Nephron progenitor cell (in vitro differentiated cells): ENCODE data around the gene CLPTM1.

Experiments
- DNase-seq: peaks from one replicate; pipeline ENCODE4 v3.0.0; 2021
- H3K27ac Mint-ChIP-seq: 2 replicates; pipeline ENCODE4 v1.8.0; 2021; ENCODE audit warnings: mild to moderate bottlenecking, moderate library complexity, mixed read lengths
- H3K27me3 Mint-ChIP-seq: 2 replicates; pipeline ENCODE4 v1.8.0; 2021; ENCODE audit warnings: mild to moderate bottlenecking, low read depth, mixed read lengths; ENCODE audit not compliant: poor library complexity
- H3K36me3 Mint-ChIP-seq: 2 replicates; pipeline ENCODE4 v1.8.0; 2021; ENCODE audit warnings: low read depth, mixed read lengths
- H3K4me1 Mint-ChIP-seq: 2 replicates; pipeline ENCODE4 v1.8.0; 2021; ENCODE audit warnings: mixed read lengths
- H3K4me3 Mint-ChIP-seq: 2 replicates; pipeline ENCODE4 v1.8.0; 2021; ENCODE audit warnings: mild to moderate bottlenecking, moderate library complexity, mixed read lengths
- H3K9me3 Mint-ChIP-seq: 2 replicates; pipeline ENCODE4 v1.8.0; 2021; ENCODE audit warnings: mild to moderate bottlenecking, moderate library complexity, mixed read lengths
- CTCF ChIP-seq: fragments of 200-600 bp; sonication (generic); IDR thresholded peaks from 2 replicates; pipeline ENCODE4 v1.5.0; 2021; ENCODE audit warnings: antibody characterized with exemption

Gene CLPTM1

GRCh38 chr19:44990459-44990858, 35.3 kb downstream of the CLPTM1 start:
- peaks cover 18% of the 10 kb centered on the region for H3K36me3 Mint-ChIP-seq
- H3K4me1 Mint-ChIP-seq = no peaks in the 10 kb centered on the region
- no peaks in the 10 kb centered on the region for H3K9me3 Mint-ChIP-seq
- no peak for DNase-seq
- no peak overlapping the region for H3K4me3 Mint-ChIP-seq
- peaks cover 3% of the 10 kb centered on the region for H3K27me3 Mint-ChIP-seq
- H3K27ac Mint-ChIP-seq = peak overlapping the region; percentile 51
- no peak for TF ChIP-seq CTCF

GRCh38 chr19:44990966-44991365, 35.8 kb downstream of the CLPTM1 start:
- Mint-ChIP-seq H3K4me1 (no peaks in the 10 kb centered on the region), H3K27ac (no peak overlapping the region), H3K36me3 (peaks cover 13% of the 10 kb centered on the region), H3K27me3 (peaks cover 3% of the 10 kb centered on the region), H3K9me3 (no peaks in the 10 kb centered on the region), H3K4me3 (no peak overlapping the region)
- no peak for TF ChIP-seq CTCF
- DNase-seq = no peak

- no peaks in the 10 kb centered on the region for H3K4me1 Mint-ChIP-seq
- H3K36me3 Mint-ChIP-seq = peaks cover 11% of the 10 kb centered on the region
- no peaks in the 10 kb centered on the region for H3K9me3 Mint-ChIP-seq
- no peak overlapping the region for H3K27ac Mint-ChIP-seq
- TF ChIP-seq CTCF = no peak
- peaks cover 3% of the 10 kb centered on the region for H3K27me3 Mint-ChIP-seq
- no peak for DNase-seq
- H3K4me3 Mint-ChIP-seq = no peak overlapping the region
Measured at GRCh38 chr19:44992336-44993163, 37.4 kb downstream of the CLPTM1 start.

GRCh38 chr19:44993526-44993925, 38.3 kb downstream of the CLPTM1 start:
- DNase-seq = no peak
- Mint-ChIP-seq H3K4me3 (no peak overlapping the region), H3K27ac (no peak overlapping the region), H3K4me1 (no peaks in the 10 kb centered on the region), H3K27me3 (peaks cover 3% of the 10 kb centered on the region), H3K9me3 (no peaks in the 10 kb centered on the region), H3K36me3 (peaks cover 11% of the 10 kb centered on the region)
- no peak for TF ChIP-seq CTCF

GRCh38 chr19:44993926-44994537, 38.9 kb downstream of the CLPTM1 start:
- no peak overlapping the region for H3K4me3 Mint-ChIP-seq
- no peaks in the 10 kb centered on the region for H3K9me3 Mint-ChIP-seq
- peaks cover 8% of the 10 kb centered on the region for H3K36me3 Mint-ChIP-seq
- peaks cover 8% of the 10 kb centered on the region for H3K27me3 Mint-ChIP-seq
- no peak overlapping the region for H3K27ac Mint-ChIP-seq
- no peak for DNase-seq
- no peaks in the 10 kb centered on the region for H3K4me1 Mint-ChIP-seq
- no peak for TF ChIP-seq CTCF
